Measurements from ENCODE around the gene KRTAP16-1.

The KRTAP16-1 gene

GRCh38 chr17:41331606-41332005 is 22.5 kb upstream of the KRTAP16-1 start:
- in situ Hi-C loops (cut with MboI; ENCODE audit: low sequenced_read_pairs), result no loop called here

GRCh38 chr17:41329279-41329948 is 20.3 kb upstream of the KRTAP16-1 start:
- in situ Hi-C loops (cut with MboI; ENCODE audit: low sequenced_read_pairs), result loop anchor here (10.0 kb wide), 1 partner anchor 425 kb away; no protein-coding TSS in a partner anchor

GRCh38 chr17:41328207-41328606 is 19.1 kb upstream of the KRTAP16-1 start:
- in situ Hi-C loops (cut with MboI; ENCODE audit: low sequenced_read_pairs), result loop anchor here (10.0 kb wide), 1 partner anchor 423 kb away; no protein-coding TSS in a partner anchor

GRCh38 chr17:41327411-41328120 is 18.5 kb upstream of the KRTAP16-1 start:
- in situ Hi-C loops (cut with MboI; ENCODE audit: low sequenced_read_pairs), result loop anchor here (10.0 kb wide), 1 partner anchor 423 kb away; no protein-coding TSS in a partner anchor

- in situ Hi-C loops (cut with MboI; ENCODE audit: low sequenced_read_pairs), result loop anchor here (10.0 kb wide), 1 partner anchor 422 kb away; no protein-coding TSS in a partner anchor
Observed at GRCh38 chr17:41326173-41327145, 17.4 kb upstream of the KRTAP16-1 start.

- in situ Hi-C loops (cut with MboI; ENCODE audit: low sequenced_read_pairs), result loop anchor here (10.0 kb wide), 1 partner anchor 421 kb away; no protein-coding TSS in a partner anchor
Observed at GRCh38 chr17:41325611-41326010, 16.5 kb upstream of the KRTAP16-1 start.

- in situ Hi-C loops (cut with MboI; ENCODE audit: low sequenced_read_pairs), result loop anchor here (10.0 kb wide), 1 partner anchor 420 kb away; no protein-coding TSS in a partner anchor
Observed at GRCh38 chr17:41325126-41325525, 16.0 kb upstream of the KRTAP16-1 start.

- in situ Hi-C loops (cut with MboI; ENCODE audit: low sequenced_read_pairs), result loop anchor here (10.0 kb wide), 1 partner anchor 420 kb away; no protein-coding TSS in a partner anchor
Observed at GRCh38 chr17:41324180-41325075, 15.3 kb upstream of the KRTAP16-1 start.

- in situ Hi-C loops (cut with MboI; ENCODE audit: low sequenced_read_pairs), result loop anchor here (10.0 kb wide), 1 partner anchor 418 kb away; no protein-coding TSS in a partner anchor
Observed at GRCh38 chr17:41322903-41323895, 14.1 kb upstream of the KRTAP16-1 start.

- in situ Hi-C loops (cut with MboI; ENCODE audit: low sequenced_read_pairs), result loop anchor here (10.0 kb wide), 1 partner anchor 417 kb away; no protein-coding TSS in a partner anchor
Observed at GRCh38 chr17:41322094-41322902, 13.2 kb upstream of the KRTAP16-1 start.

- in situ Hi-C loops (cut with MboI; ENCODE audit: low sequenced_read_pairs), result no loop called here
Observed at GRCh38 chr17:41318231-41318630, 9.1 kb upstream of the KRTAP16-1 start.

- in situ Hi-C loops (cut with MboI; ENCODE audit: low sequenced_read_pairs), result no loop called here
Observed at GRCh38 chr17:41315814-41316445, 6.8 kb upstream of the KRTAP16-1 start.

- in situ Hi-C loops (cut with MboI; ENCODE audit: low sequenced_read_pairs), result no loop called here
Observed at GRCh38 chr17:41315204-41315794, 6.2 kb upstream of the KRTAP16-1 start, which contains the start of gene KRTAP17-1. Gene KRTAP17-1 (minus strand): TSS chr17:41315710. CDS start chr17:41315650, 60 bp downstream.

- in situ Hi-C loops (cut with MboI; ENCODE audit: low sequenced_read_pairs), result no loop called here
Observed at GRCh38 chr17:41311111-41311510, 2.0 kb upstream of the KRTAP16-1 start.

- in situ Hi-C loops (cut with MboI; ENCODE audit: low sequenced_read_pairs), result no loop called here
Observed at GRCh38 chr17:41308251-41308917, 725 bp downstream of the KRTAP16-1 start.

GRCh38 chr17:41307647-41308046 is 1.5 kb downstream of the KRTAP16-1 start:
- in situ Hi-C loops (cut with MboI; ENCODE audit: low sequenced_read_pairs), result no loop called here

Data from HL-60/S4 treated with phorbol 12-myristate 13-acetate at 8.2 ng/mL for 4 days and 3 days (cell line).